HUES64 (cell line): ENCODE measurements around the gene LSMEM2.
"Not testable (repeated sequence)": the region's sequence is repeated elsewhere in the genome, so short reads cannot be mapped to it uniquely, and the experiment has no call there.

Experiments used
- H3K27ac ChIP-seq: 2 replicates; pipeline ENCODE4 v1.7.0; 2013; ENCODE audit warnings: low read depth, low read length, inconsistent platforms
- H3K27me3 ChIP-seq: 2 replicates; pipeline ENCODE4 v1.6.1; 2013; ENCODE audit warnings: mild to moderate bottlenecking, low read length; ENCODE audit not compliant: insufficient read depth
- H3K36me3 ChIP-seq: 2 replicates; pipeline ENCODE4 v1.6.1; 2013; ENCODE audit warnings: mild to moderate bottlenecking, low read length; ENCODE audit not compliant: insufficient read depth
- H3K4me1 ChIP-seq: 2 replicates; pipeline ENCODE4 v1.6.1; 2013; ENCODE audit warnings: mild to moderate bottlenecking, low read length, moderate library complexity; ENCODE audit not compliant: insufficient read depth
- H3K4me3 ChIP-seq: 2 replicates; pipeline ENCODE4 v1.5.1; 2013; ENCODE audit warnings: mild to moderate bottlenecking, low read length, moderate library complexity
- H3K9ac ChIP-seq: 2 replicates; pipeline ENCODE4 v1.6.1; 2013; ENCODE audit warnings: mild to moderate bottlenecking, low read depth, low read length
- H3K9me3 ChIP-seq: 2 replicates; pipeline ENCODE4 v1.6.1; 2013; ENCODE audit warnings: low read depth, low read length; ENCODE audit not compliant: insufficient read depth
- WGBS: fragments of 150-250, 120-280 bp; methylation state at CpG from one replicate; pipeline ENCODE4 v1.1.7; 2013; ENCODE audit warnings: missing lambda C conversion rate; 5-methylcytosine and 5-hydroxymethylcytosine counted together

The LSMEM2 gene

GRCh38 chr3:50258979-50259378, 19.9 kb upstream of the LSMEM2 start:
- H3K4me1 ChIP-seq = peaks cover 16% of the 10 kb centered on the region
- no peaks in the 10 kb centered on the region for H3K9me3 ChIP-seq
- WGBS = 89% methylated on average over 16 of the region's 16 CpGs
- H3K27me3 ChIP-seq = no peaks in the 10 kb centered on the region
- H3K36me3 ChIP-seq = peaks cover 40% of the 10 kb centered on the region
- no peak overlapping the region for H3K4me3 ChIP-seq
- H3K27ac ChIP-seq = peak overlapping the region; percentile 47; the same call in 1 of the 2 replicates
- H3K9ac ChIP-seq = no peak overlapping the region

GRCh38 chr3:50259432-50260026, 19.4 kb upstream of the LSMEM2 start:
- WGBS = 66% methylated on average over 18 of the region's 18 CpGs
- Histone ChIP-seq H3K9me3 (no peaks in the 10 kb centered on the region), H3K4me1 (peaks cover 22% of the 10 kb centered on the region), H3K4me3 (0 out of 2 replicates have a peak overlapping the region, but pooled peaks have one; percentile 2), H3K27me3 (no peaks in the 10 kb centered on the region), H3K9ac (no peak overlapping the region), H3K36me3 (peaks cover 35% of the 10 kb centered on the region), H3K27ac (peak overlapping the region; percentile 47; the same call in 1 of the 2 replicates)

DNA sequence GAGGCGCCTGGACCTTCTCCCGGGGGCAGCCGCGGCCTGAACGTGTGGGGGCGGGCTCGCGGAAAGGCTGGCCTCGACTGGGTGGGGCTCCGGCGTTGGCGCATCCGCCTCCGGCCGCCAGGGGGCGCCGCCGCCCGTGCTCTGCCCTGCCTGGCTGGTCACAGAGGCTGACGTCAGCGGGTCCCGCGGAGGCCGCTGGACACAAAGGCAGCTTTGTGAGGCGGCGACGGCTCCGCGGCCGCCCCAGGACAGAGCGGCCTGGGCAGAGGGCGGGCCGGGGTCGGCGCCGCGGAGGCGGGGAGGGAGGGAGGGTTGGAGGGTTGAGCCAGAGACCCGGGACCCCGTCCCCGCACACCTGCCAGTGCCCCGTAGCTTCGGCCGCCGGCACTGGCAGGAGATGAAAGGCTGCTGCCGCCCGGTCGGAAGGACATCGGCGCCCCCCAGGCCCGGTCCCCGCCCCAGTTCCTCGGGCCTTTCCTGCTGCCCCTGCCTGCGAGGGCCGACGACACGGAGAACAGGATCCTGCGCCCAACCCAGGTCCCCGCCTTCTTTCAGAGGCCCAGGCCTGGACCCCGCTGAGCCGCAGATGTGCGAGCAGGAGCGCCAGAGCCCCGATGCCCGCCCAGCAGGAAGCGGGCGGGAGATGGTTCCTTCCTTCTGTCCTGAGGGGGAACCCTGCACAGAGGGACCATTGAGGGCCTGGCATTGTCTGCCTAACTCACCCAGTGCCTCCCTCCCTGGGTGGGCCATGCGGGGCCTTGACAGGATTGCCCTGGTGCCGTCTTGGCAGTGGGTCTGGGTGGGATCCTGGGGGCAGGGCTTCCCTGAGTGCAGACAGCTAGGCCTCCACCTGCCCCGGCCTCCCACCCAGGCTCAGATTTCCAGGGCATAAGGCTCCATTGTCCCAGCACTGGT, 18.6 kb upstream of the LSMEM2 start:
- H3K9me3 ChIP-seq = no peaks in the 10 kb centered on the region
- peak overlapping the region; percentile 48 for H3K4me3 ChIP-seq
- H3K9ac ChIP-seq = peak overlapping the region; percentile 84
- peak overlapping the region; percentile 94 for H3K27ac ChIP-seq
- 3% methylated on average over 70 of the region's 70 CpGs for WGBS
- H3K36me3 ChIP-seq = peaks cover 28% of the 10 kb centered on the region
- peaks cover 26% of the 10 kb centered on the region for H3K4me1 ChIP-seq
- H3K27me3 ChIP-seq = no peaks in the 10 kb centered on the region

GRCh38 chr3:50260942-50261441, 17.9 kb upstream of the LSMEM2 start:
- H3K27ac ChIP-seq = peak overlapping the region; percentile 94
- WGBS = 79% methylated on average over 5 of the region's 5 CpGs
- H3K4me1 ChIP-seq = peaks cover 26% of the 10 kb centered on the region
- H3K9ac ChIP-seq = peak overlapping the region; percentile 84
- H3K27me3 ChIP-seq = no peaks in the 10 kb centered on the region
- peaks cover 26% of the 10 kb centered on the region for H3K36me3 ChIP-seq
- peak overlapping the region; percentile 48; the same call in 1 of the 2 replicates for H3K4me3 ChIP-seq
- H3K9me3 ChIP-seq = no peaks in the 10 kb centered on the region

DNA sequence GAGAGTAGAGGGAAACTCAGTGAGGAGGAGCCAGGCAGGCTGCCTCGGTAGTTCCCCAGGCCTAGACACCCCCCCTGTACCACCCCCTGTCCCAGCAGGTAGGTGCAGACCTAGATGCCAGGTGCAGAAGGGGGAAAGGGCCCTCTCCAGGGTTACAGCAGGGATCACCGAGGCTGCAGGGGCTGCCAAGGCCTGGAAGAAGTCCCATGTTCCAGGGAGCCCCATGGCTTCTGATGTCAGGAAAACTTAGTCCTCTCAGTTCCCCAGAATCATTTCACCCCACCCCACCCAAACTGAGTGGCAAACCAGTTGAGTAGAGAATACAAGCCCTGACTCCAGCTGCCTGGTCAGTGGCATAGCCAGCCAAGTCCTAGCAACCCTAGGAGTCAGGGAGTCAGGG, 17.4 kb upstream of the LSMEM2 start:
- Histone ChIP-seq H3K27ac (no peak overlapping the region), H3K9me3 (no peaks in the 10 kb centered on the region), H3K36me3 (peaks cover 21% of the 10 kb centered on the region), H3K4me1 (peaks cover 27% of the 10 kb centered on the region), H3K27me3 (no peaks in the 10 kb centered on the region), H3K9ac (no peak overlapping the region), H3K4me3 (no peak overlapping the region)
- 79% methylated on average over 2 of the region's 2 CpGs for WGBS

DNA sequence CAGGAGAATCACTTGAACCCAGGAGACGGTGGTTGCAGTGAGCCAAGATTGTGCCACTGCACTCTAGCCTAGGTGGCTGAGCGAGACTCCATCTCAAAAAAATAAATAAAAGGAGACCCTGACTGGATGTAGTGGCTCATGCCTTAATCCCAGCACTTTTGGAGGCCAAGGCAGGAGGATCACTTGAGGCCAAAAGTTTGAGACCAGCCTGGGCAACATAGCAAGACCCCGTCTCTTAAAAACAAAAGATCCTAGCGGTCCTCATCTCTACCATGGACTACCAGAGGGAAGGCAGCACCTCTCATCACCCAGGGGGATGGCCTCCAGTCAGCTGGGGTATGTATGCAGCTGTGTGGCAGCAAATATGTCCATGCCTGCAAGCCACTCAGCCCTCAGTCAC, 16.7 kb upstream of the LSMEM2 start:
- not testable (repeated sequence) for H3K27me3 ChIP-seq, H3K9ac ChIP-seq, H3K9me3 ChIP-seq, H3K27ac ChIP-seq, H3K4me3 ChIP-seq
- WGBS = over 99% methylated on average over 4 of the region's 4 CpGs
- Histone ChIP-seq H3K4me1 (peaks cover 34% of the 10 kb centered on the region), H3K36me3 (peaks cover 14% of the 10 kb centered on the region)

GRCh38 chr3:50262778-50263177, 16.1 kb upstream of the LSMEM2 start:
- Histone ChIP-seq H3K4me1 (peaks cover 38% of the 10 kb centered on the region), H3K4me3 (no peak overlapping the region), H3K36me3 (peaks cover 9% of the 10 kb centered on the region), H3K9ac (no peak overlapping the region), H3K9me3 (no peaks in the 10 kb centered on the region), H3K27me3 (no peaks in the 10 kb centered on the region), H3K27ac (no peak overlapping the region)
- 90% methylated on average over 7 of the region's 7 CpGs for WGBS

GRCh38 chr3:50263478-50264382, 15.2 kb upstream of the LSMEM2 start:
- peak overlapping the region; percentile 91 for H3K27ac ChIP-seq
- peaks cover 40% of the 10 kb centered on the region for H3K4me1 ChIP-seq
- no peaks in the 10 kb centered on the region for H3K36me3 ChIP-seq
- peak overlapping the region; percentile 71 for H3K9ac ChIP-seq
- no peaks in the 10 kb centered on the region for H3K27me3 ChIP-seq
- whole genome bisulfite sequencing = 72% methylated on average over 6 of the region's 6 CpGs
- H3K4me3 ChIP-seq = 0 out of 2 replicates have a peak overlapping the region, but pooled peaks have one; percentile 1
- H3K9me3 ChIP-seq = no peaks in the 10 kb centered on the region

GRCh38 chr3:50264383-50264963, 14.4 kb upstream of the LSMEM2 start:
- no peaks in the 10 kb centered on the region for H3K36me3 ChIP-seq
- peak overlapping the region; percentile 71 for H3K9ac ChIP-seq
- peak overlapping the region; percentile 91 for H3K27ac ChIP-seq
- H3K4me3 ChIP-seq = 0 out of 2 replicates have a peak overlapping the region, but pooled peaks have one; percentile 1
- WGBS = 1% methylated on average over 5 of the region's 7 CpGs
- H3K27me3 ChIP-seq = no peaks in the 10 kb centered on the region
- H3K9me3 ChIP-seq = no peaks in the 10 kb centered on the region
- H3K4me1 ChIP-seq = peaks cover 44% of the 10 kb centered on the region

DNA sequence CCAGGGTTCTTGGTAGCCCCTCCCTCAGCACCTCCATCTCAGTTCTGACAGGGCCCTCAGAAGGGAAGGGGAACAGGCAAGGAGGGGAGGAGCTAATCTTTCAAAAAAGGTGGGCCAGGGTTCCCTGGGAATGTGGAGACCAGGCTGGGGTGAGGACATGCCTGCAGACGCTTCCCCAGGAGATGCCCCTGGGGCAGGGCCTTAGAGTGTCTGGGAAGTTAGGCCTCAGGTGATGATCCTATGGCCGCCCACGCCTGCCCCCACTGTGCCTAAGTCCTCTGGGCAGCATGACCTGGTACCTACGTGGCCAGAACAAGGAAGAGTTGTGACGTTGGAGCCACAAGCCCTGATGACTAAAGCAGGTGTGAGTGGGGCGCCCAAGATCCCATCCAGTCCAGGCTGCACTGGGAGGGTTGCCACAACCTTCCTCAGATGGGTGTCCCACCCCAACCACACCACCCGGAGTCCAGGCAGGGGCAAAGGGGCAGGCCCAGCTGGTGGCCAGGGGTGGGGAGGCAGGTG, 13.9 kb upstream of the LSMEM2 start:
- Histone ChIP-seq H3K36me3 (no peaks in the 10 kb centered on the region), H3K27me3 (no peaks in the 10 kb centered on the region; the same call in 1 of the 2 replicates), H3K4me3 (no peak overlapping the region), H3K27ac (peak overlapping the region; percentile 89), H3K4me1 (peaks cover 49% of the 10 kb centered on the region), H3K9me3 (no peaks in the 10 kb centered on the region), H3K9ac (no peak overlapping the region)
- WGBS = 62% methylated on average over 7 of the region's 7 CpGs
